CD4-positive, CD25-positive, alpha-beta regulatory T cell (primary cell): ENCODE data around the gene SMIM3. TPM values are rescaled to one million over a fixed set of nuclear protein-coding genes. Genes with fewer than 3 reads are reported as not detected.
"Not testable (repeated sequence)": the region's sequence is repeated elsewhere in the genome, so short reads cannot be mapped to it uniquely, and the experiment has no call there.

Experiments
- ATAC-seq, 2 donors: fragments of 150-1000 bp; cut with Tn5 transposase; one replicate each; pipeline ENCODE4 v1.10.0; 2021; ENCODE audit warnings: low read depth in 2 of 2, moderate number of reproducible peaks in 2 of 2, moderate library complexity in 1 of 2
- DNase-seq, 3 donors: peaks; one replicate each; pipeline versions ENCODE4 v3.0.0 to v3.0.0-alpha.2; 2012 to 2022; ENCODE audit warnings: mixed read lengths in 1 of 3
- H3K27ac ChIP-seq: one replicate; pipeline ENCODE4 v1.7.0; 2013; ENCODE audit warnings: mild to moderate bottlenecking, low read length; ENCODE audit not compliant: insufficient read depth, poor library complexity, severe bottlenecking
- H3K27me3 ChIP-seq: one replicate; pipeline ENCODE4 v1.7.0; 2013; ENCODE audit warnings: low read length; ENCODE audit not compliant: control insufficient read depth, insufficient read depth
- H3K36me3 ChIP-seq: one replicate; pipeline ENCODE4 v1.7.0; 2013; ENCODE audit warnings: mild to moderate bottlenecking, low read length, moderate library complexity; ENCODE audit not compliant: control insufficient read depth, insufficient read depth
- H3K4me1 ChIP-seq: 2 replicates; pipeline ENCODE4 v1.7.0; 2013; ENCODE audit warnings: mild to moderate bottlenecking, low read length; ENCODE audit not compliant: insufficient read depth, control insufficient read depth, poor library complexity, severe bottlenecking
- H3K4me3 ChIP-seq: one replicate; pipeline ENCODE4 v1.7.0; 2013; ENCODE audit warnings: low read depth, mild to moderate bottlenecking, low read length, moderate library complexity
- H3K9me3 ChIP-seq, 2 experiments: 1 replicate in 1 of 2; 2 replicates in 1 of 2; pipeline ENCODE4 v1.7.0; 2013; ENCODE audit warnings: low read length in 2 of 2, mild to moderate bottlenecking in 1 of 2, moderate library complexity in 1 of 2; ENCODE audit not compliant: control insufficient read depth in 2 of 2
- H3K27ac Mint-ChIP-seq, 3 donors: one replicate each; pipeline ENCODE4 v1.8.0; 2020 to 2022; ENCODE audit warnings: mild to moderate bottlenecking in 3 of 3, mixed read lengths in 3 of 3, moderate library complexity in 2 of 3
- H3K27me3 Mint-ChIP-seq: one replicate; pipeline ENCODE4 v1.8.0; 2022; ENCODE audit warnings: mild to moderate bottlenecking, mixed read lengths
- H3K36me3 Mint-ChIP-seq: one replicate; pipeline ENCODE4 v1.8.0; 2020; ENCODE audit warnings: mixed read lengths
- H3K4me1 Mint-ChIP-seq, 4 donors: one replicate each; pipeline ENCODE4 v1.8.0; 2020 to 2022; ENCODE audit warnings: mixed read lengths in 4 of 4, mild to moderate bottlenecking in 1 of 4
- H3K4me3 Mint-ChIP-seq, 4 donors: one replicate each; pipeline ENCODE4 v1.8.0; 2020 to 2022; ENCODE audit warnings: mild to moderate bottlenecking in 4 of 4, mixed read lengths in 4 of 4, moderate library complexity in 3 of 4
- H3K9me3 Mint-ChIP-seq, 7 donors: one replicate each; pipeline ENCODE4 v1.8.0; 2020 to 2022; ENCODE audit warnings: mixed read lengths in 7 of 7, mild to moderate bottlenecking in 3 of 7, moderate library complexity in 2 of 7
- polyA plus RNA-seq, 4 donors: library from polyadenylated mRNA; unstranded; fragments of 300-500 nt; fragmentation: Illumina TruSeq; gene quantifications; one replicate each; pipeline ENCODE4 v1.2.3, GENCODE V29; 2021
- total RNA-seq: library from RNA; stranded (reverse); gene quantifications from one replicate; pipeline ENCODE4 v1.2.3, GENCODE V29; 2022

The SMIM3 gene
- total and polyA plus RNA-seq, 5 donors from 2014 or later, result 3.7 to 12.2 (median 5.5) TPM

GRCh38 chr5:150788977-150789376 is 10.4 kb downstream of the SMIM3 start:
- no peak for DNase-seq
- H3K27ac ChIP-seq, result no peak overlapping the region
- H3K27me3 ChIP-seq, result no peaks in the 10 kb centered on the region
- Mint-ChIP-seq H3K36me3 (no peaks in the 10 kb centered on the region), H3K4me3 (no peak overlapping the region), H3K4me1 (peaks cover 15 to 33% (median 23%) of the 10 kb centered on the region in 4 donors), H3K9me3 (peaks cover 0 to 1% (median 0%) of the 10 kb centered on the region in 7 donors), H3K27me3 (peaks cover 4% of the 10 kb centered on the region), H3K27ac (no peak overlapping the region)
- H3K4me3 ChIP-seq, result no peak overlapping the region
- no peaks in the 10 kb centered on the region for H3K9me3 ChIP-seq
- no peak for ATAC-seq
- H3K36me3 ChIP-seq, result no peaks in the 10 kb centered on the region
- peaks cover 18% of the 10 kb centered on the region for H3K4me1 ChIP-seq

GRCh38 chr5:150789450-150789849 is 10.9 kb downstream of the SMIM3 start:
- H3K27me3 Mint-ChIP-seq, result peaks cover 4% of the 10 kb centered on the region
- peaks cover 10 to 28% (median 19%) of the 10 kb centered on the region in 4 donors for H3K4me1 Mint-ChIP-seq
- no peaks in the 10 kb centered on the region for H3K27me3 ChIP-seq
- H3K4me3 ChIP-seq, result no peak overlapping the region
- peaks cover 14% of the 10 kb centered on the region for H3K4me1 ChIP-seq
- H3K9me3 Mint-ChIP-seq, result peaks cover 0 to 1% (median 0%) of the 10 kb centered on the region in 7 donors
- no peak overlapping the region for H3K27ac ChIP-seq
- H3K36me3 ChIP-seq, result no peaks in the 10 kb centered on the region
- H3K36me3 Mint-ChIP-seq, result no peaks in the 10 kb centered on the region
- H3K9me3 ChIP-seq, result no peaks in the 10 kb centered on the region
- DNase-seq (no peak), ATAC-seq (no peak)
- H3K4me3 Mint-ChIP-seq, result peak overlapping the region in 1 of 4 donors; percentile 31
- H3K27ac Mint-ChIP-seq, result peak overlapping the region in 2 of 3 donors; percentile 1 to 67

- peak; percentile 95 to 98 for ATAC-seq
- Mint-ChIP-seq H3K4me3 (peak overlapping the region in 2 of 4 donors; percentile 31 to 55), H3K27ac (peak overlapping the region; percentile 1 to 67 (median 8)), H3K36me3 (no peaks in the 10 kb centered on the region), H3K9me3 (peaks cover 0 to 1% (median 0%) of the 10 kb centered on the region in 7 donors), H3K27me3 (peaks cover 4% of the 10 kb centered on the region), H3K4me1 (peaks cover 6 to 24% (median 16%) of the 10 kb centered on the region in 4 donors)
- H3K27me3 ChIP-seq, result no peaks in the 10 kb centered on the region
- no peak overlapping the region for H3K27ac ChIP-seq
- DNase-seq, result peak in 1 of 3 donors; percentile 72
- H3K4me1 ChIP-seq, result peaks cover 10% of the 10 kb centered on the region
- H3K9me3 ChIP-seq, result no peaks in the 10 kb centered on the region
- no peak overlapping the region for H3K4me3 ChIP-seq
- no peaks in the 10 kb centered on the region for H3K36me3 ChIP-seq
Observed at GRCh38 chr5:150789943-150790611, 11.5 kb downstream of the SMIM3 start.

GRCh38 chr5:150791536-150791935 is 13.0 kb downstream of the SMIM3 start:
- Mint-ChIP-seq H3K4me1 (peaks cover 6 to 19% (median 13%) of the 10 kb centered on the region in 4 donors), H3K4me3 (no peak overlapping the region)
- no peak for ATAC-seq

GRCh38 chr5:150793423-150793888 is 14.9 kb downstream of the SMIM3 start:
- not testable (repeated sequence) for H3K36me3 ChIP-seq, H3K27me3 Mint-ChIP-seq
- peaks cover 6 to 19% (median 10%) of the 10 kb centered on the region in 4 donors for H3K4me1 Mint-ChIP-seq

More at GRCh38 chr5:150791536-150791935, 13.0 kb downstream of the SMIM3 start:
- Histone ChIP-seq H3K27me3 (no peaks in the 10 kb centered on the region), H3K4me3 (no peak overlapping the region), H3K27ac (no peak overlapping the region), H3K4me1 (peaks cover 10% of the 10 kb centered on the region), H3K36me3 (peaks cover 4% of the 10 kb centered on the region), H3K9me3 (no peaks in the 10 kb centered on the region)
- peaks cover 0 to 1% (median 0%) of the 10 kb centered on the region in 7 donors for H3K9me3 Mint-ChIP-seq
- H3K27ac Mint-ChIP-seq, result no peak overlapping the region
- H3K36me3 Mint-ChIP-seq, result peaks cover 3% of the 10 kb centered on the region
- no peak for DNase-seq
- H3K27me3 Mint-ChIP-seq, result peaks cover 4% of the 10 kb centered on the region

GRCh38 chr5:150794927-150795326 is 16.4 kb downstream of the SMIM3 start:
- Histone ChIP-seq H3K9me3 (no peaks in the 10 kb centered on the region), H3K27me3 (no peaks in the 10 kb centered on the region), H3K4me3 (no peak overlapping the region), H3K36me3 (peaks cover 4% of the 10 kb centered on the region), H3K4me1 (peaks cover 8% of the 10 kb centered on the region), H3K27ac (no peak overlapping the region)
- H3K4me1 Mint-ChIP-seq, result peaks cover 0 to 8% (median 7%) of the 10 kb centered on the region in 4 donors
- peaks cover 8% of the 10 kb centered on the region for H3K36me3 Mint-ChIP-seq
- ATAC-seq (no peak), DNase-seq (no peak)
- no peak overlapping the region for H3K4me3 Mint-ChIP-seq
- H3K27me3 Mint-ChIP-seq, result peaks cover 4% of the 10 kb centered on the region
- no peak overlapping the region for H3K27ac Mint-ChIP-seq
- peaks cover 0 to 1% (median 0%) of the 10 kb centered on the region in 7 donors for H3K9me3 Mint-ChIP-seq

More at GRCh38 chr5:150793423-150793888, 14.9 kb downstream of the SMIM3 start:
- not testable (repeated sequence) for H3K4me1 ChIP-seq, H3K4me3 Mint-ChIP-seq, DNase-seq, ATAC-seq, H3K27ac Mint-ChIP-seq, H3K9me3 Mint-ChIP-seq, H3K9me3 ChIP-seq, H3K4me3 ChIP-seq, H3K27me3 ChIP-seq, H3K27ac ChIP-seq, H3K36me3 Mint-ChIP-seq

- Mint-ChIP-seq H3K27ac (no peak overlapping the region), H3K4me1 (peaks cover 0 to 5% (median 2%) of the 10 kb centered on the region in 4 donors), H3K9me3 (peaks cover 0 to 1% (median 0%) of the 10 kb centered on the region in 7 donors), H3K27me3 (peaks cover 7% of the 10 kb centered on the region), H3K36me3 (peaks cover 8% of the 10 kb centered on the region), H3K4me3 (no peak overlapping the region)
- Histone ChIP-seq H3K27ac (no peak overlapping the region), H3K9me3 (no peaks in the 10 kb centered on the region), H3K4me3 (no peak overlapping the region), H3K36me3 (peaks cover 4% of the 10 kb centered on the region), H3K4me1 (no peaks in the 10 kb centered on the region), H3K27me3 (peaks cover 4% of the 10 kb centered on the region)
- ATAC-seq (no peak), DNase-seq (no peak)
Observed at GRCh38 chr5:150797384-150797783, 18.8 kb downstream of the SMIM3 start.
